GM21723 (cell line): ENCODE data around the gene RBP3.

Experiments used
- ATAC-seq: cut with Tn5 transposase; IDR thresholded peaks from one replicate; pipeline ENCODE4 v1.9.1; 2021; ENCODE audit warnings: mild to moderate bottlenecking, moderate library complexity; ENCODE audit not compliant: unreplicated experiment

RBP3 gene

GRCh38 chr10:47317251-47317650 lies 30.9 kb upstream of the RBP3 start:
- no peak for ATAC-seq

DNA sequence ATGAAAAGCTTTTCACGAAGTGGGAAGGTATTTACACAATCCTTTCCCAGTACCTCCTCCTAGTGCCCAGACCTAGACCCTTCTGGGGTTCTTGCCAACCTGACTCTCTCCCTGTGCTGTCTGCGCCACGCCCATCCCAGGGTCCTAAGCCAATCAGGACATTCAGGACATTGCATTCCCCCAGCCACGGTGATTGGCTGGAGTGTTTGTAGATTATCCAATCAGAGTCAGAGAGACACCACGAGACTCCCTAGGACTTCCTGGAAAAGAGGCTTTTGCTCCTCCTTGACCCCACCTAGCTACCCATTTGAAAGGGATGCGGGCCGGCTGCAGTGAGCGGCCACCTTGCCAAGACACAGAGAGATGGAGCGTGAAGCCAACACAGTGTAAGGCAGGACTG lies 29.5 kb upstream of the RBP3 start:
- no peak for ATAC-seq

GRCh38 chr10:47319784-47320183 lies 28.4 kb upstream of the RBP3 start:
- no peak for ATAC-seq

- no peak for ATAC-seq
Measured at GRCh38 chr10:47320812-47321211, 27.4 kb upstream of the RBP3 start.

DNA sequence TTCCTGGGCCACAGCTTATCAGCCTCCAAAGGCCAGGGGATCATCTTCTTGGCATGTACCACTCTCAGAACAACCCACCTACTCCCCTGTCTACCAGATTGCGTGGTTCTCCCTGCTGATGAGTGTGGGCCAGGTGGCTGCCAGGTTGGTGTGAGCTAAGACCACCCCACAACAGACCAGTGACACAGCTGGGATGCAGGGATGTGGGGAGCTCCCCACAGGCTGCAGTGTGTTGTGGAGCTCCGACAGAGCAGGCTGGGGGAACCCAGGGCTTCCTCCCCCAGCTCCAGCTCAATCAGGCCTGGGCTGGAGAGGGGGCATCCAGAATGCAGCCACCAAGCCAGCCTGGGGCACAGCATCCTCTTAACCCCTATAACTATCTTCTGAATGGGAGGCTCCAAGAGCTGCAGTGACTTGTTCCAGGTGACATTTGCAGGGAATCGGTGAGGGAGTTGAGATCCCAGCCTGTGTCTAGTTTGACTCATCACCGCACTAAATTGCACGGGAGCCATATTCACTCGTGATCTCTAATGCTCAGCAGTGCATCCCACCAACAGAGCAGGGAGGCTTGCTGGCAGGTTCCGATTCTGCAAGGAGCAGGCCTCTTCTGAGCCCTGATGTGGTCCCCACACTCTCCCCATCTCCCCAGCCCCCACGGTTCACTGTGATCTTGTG lies 26.5 kb upstream of the RBP3 start:
- ATAC-seq, result no peak

DNA sequence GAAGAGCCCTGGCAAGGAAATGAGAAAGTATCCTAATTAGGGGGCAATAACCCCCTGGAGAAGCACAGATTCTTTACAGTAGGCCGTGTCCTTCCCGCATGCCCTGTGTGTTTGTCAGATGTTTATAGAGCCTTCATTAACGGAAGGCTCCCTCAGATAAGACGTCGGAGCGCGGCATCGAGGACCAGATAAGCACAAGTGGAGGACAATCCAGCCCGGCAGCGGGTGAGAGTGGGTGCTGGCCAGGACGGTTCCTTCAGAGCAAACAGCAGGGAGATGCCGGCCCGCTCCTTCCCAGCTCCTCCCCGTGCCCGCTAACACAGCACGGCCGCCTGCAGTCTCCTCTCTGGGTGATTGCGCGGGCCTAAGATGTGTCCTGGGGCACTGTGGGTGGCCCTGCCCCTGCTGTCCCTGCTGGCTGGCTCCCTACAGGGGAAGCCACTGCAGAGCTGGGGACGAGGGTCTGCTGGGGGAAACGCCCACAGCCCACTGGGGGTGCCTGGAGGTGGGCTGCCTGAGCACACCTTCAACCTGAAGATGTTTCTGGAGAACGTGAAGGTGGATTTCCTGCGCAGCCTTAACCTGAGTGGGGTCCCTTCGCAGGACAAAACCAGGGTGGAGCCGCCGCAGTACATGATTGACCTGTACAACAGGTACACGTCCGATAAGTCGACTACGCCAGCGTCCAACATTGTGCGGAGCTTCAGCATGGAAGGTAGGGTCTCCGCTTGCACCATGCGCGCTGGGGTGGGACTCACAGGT lies 25.7 kb upstream of the RBP3 start, which contains the start of gene GDF2:
Gene GDF2 (plus strand): TSS at position 155 of the 762 bp plus-strand sequence. CDS start 215 bp downstream, at position 370.
- no peak for ATAC-seq

- no peak for ATAC-seq
Measured at GRCh38 chr10:47323087-47323486, 25.1 kb upstream of the RBP3 start.

DNA sequence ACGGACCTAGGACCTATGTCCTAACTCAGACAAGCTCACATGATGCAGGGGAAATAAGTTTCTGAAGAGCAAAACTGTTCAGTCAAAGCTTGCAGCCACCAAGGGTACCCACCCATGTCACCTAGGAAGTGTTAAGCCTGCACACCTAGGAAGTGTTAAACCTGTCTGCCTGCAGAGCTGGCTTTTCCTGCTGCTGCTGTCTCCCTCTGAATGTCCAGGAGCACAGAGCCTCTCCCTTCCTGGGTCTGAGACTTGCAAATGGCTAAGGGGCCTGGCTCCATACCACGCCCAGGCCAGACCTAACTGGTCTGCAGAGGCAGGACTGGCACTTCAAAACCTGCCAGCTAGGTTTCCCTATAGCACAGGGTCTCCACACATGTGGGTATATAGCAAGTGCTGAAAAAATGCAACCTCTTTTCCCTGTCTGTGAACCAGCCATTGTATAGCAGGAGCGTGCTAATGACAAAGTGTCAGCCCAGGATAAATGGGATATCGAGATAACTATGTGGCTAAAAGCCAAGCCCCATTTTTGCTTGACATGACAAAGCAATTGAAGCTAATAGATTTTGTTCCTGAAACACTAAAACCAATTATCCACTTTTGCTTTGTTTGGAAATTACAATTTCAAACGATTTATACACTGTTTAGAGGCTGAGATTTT lies 24.4 kb upstream of the RBP3 start:
- no peak for ATAC-seq

GRCh38 chr10:47325303-47326291 lies 22.6 kb upstream of the RBP3 start:
- ATAC-seq, result no peak

DNA sequence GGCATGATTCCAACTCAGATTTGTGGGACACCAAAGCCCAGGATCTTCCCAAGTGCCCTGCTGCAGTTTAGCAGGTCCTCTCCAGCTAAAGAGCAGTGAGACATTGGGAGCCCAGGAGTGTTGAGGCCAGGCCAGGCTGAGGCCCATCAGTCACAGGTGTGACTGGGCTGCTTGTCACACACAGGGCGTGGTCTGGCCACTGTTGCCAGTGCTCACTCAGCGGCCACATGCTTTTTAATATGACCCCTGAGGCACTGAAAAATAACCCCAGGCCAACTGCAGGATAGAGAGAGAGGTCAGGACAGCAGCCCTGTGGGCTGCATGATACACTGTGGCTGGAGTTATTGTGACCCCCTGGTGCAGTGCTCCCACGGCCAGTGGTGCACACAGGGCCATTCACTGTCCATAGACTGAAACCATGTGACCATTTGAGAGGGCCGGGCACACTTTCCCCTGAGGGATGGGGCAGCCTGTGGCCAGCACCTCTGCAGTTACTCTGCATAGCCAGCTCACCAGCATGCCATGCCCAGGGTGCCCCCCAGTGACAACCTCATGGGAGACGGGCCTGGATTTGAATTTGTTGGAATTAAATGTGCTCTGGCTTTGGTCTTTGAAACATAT lies 21.7 kb upstream of the RBP3 start:
- no peak for ATAC-seq

- ATAC-seq, result no peak
Measured at GRCh38 chr10:47326927-47327330, 21.2 kb upstream of the RBP3 start.

- ATAC-seq, result no peak
Measured at GRCh38 chr10:47329855-47330254, 18.3 kb upstream of the RBP3 start.

DNA sequence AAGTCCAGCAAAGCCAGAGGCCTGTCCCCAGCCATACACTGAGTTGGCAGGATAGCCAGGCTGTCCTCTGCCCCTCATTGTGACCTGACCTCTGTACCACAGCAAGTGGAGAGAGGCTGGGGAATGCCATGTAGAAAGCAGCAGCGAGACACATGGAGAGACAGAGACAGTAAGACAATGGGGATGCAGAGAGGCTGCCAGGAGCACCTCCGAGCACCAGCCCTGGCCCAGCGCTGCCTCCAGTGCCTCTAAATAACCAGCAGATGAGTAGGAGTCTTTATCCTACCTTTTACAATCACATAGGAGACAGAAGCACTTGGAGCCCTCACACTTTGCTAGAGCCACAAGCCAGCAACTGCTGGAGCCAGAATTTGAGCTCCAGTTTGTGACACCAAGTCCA lies 17.8 kb upstream of the RBP3 start:
- ATAC-seq, result no peak

DNA sequence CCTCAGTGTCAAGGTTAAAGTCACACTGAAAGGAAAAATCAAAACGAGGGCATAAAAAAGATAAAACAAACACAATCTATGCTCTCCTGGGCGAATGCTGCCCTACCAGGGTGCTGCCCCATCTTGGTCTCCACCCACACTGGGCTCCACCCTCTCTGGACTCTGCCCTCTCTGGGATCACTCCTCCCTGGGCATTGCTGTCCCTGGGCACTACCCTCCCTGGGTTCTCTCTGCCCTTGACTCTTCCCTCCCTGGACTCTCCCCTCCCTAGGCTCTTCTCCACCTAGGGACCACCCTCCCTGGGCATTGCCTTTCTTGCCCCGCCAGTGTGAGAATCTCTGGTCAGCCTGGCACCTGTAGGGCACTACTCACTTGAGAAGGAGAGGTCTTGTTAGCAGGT lies 17.4 kb upstream of the RBP3 start:
- ATAC-seq, result no peak

DNA sequence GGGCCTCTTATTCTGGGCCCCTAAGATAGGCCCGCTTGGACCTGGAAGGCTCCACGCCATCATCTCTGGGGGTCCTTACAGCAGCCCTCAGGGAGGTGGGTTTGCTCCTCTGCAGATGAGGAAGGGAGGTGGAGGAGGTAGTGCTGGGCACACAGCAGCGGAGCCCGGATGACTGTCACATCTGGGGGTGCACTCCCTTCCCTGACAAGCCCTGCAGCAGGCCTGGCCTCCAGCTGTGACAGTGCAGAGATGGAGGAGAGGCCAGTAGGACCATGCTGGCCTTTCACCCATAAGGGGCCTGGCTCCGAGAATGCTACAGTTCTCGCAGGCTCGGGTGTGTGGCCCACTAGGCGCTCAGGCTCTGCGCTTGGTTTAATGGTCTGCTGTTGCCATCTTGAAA lies 16.7 kb upstream of the RBP3 start:
- no peak for ATAC-seq

GRCh38 chr10:47331954-47332353 lies 16.2 kb upstream of the RBP3 start:
- no peak for ATAC-seq

- no peak for ATAC-seq
Measured at GRCh38 chr10:47332371-47332770, 15.8 kb upstream of the RBP3 start.

DNA sequence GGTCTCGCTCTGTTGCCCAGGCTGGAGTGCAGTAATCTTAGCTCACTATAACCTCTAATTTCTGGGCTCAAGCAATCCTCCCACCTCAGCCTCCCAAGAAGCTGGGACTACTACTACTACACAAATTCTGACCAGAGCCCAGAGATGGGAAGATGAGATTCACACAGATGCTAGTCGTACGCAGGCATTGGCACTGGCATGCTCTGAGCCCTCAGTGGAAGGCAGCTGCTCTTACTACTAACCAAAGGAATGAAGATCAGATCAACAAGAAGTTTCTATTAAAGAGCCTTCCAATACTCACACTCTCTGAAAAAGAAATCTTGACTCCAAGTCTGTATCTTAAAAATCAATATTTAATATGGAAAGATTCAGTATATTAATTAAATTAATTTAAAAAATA lies 15.2 kb upstream of the RBP3 start:
- no peak for ATAC-seq

DNA sequence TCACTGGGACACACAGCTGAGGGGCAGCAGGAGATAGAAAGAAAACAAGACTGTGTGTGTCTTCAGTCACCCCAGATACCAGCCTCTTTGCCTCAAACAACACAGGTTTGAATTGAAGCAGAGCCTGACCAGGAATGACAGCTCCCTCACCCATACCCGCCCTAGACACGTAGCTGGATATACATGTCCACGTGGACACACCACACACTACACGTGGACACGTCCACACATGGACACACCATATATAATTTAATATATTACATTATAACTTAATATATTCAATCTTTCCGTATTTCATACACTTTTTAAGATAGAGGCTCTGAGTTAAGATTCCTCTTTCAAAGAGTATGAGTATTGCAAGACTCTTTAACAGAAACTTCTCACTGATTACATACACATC lies 14.6 kb upstream of the RBP3 start:
- ATAC-seq, result no peak
